ENCODE results near the gene SNRNP70. TPM values are rescaled to one million over a fixed set of nuclear protein-coding genes. Genes with fewer than 3 reads are reported as not detected.

The SNRNP70 gene
- total RNA-seq, 1 donor from 2014 or later: 296 TPM

GRCh38 chr19:49098795-49099194, 13.5 kb downstream of the SNRNP70 start:
- Mint-ChIP-seq H3K36me3 (peaks cover 18% of the 10 kb centered on the region), H3K27ac (no peak overlapping the region), H3K27me3 (no peaks in the 10 kb centered on the region), H3K4me1 (ENCODE audit: unreplicated experiment) (peaks cover 8% of the 10 kb centered on the region), H3K4me3 (no peak overlapping the region), H3K9me3 (no peaks in the 10 kb centered on the region)
- DNase-seq (ENCODE audit: extremely low spot score, unreplicated experiment): no peak
- TF ChIP-seq, protein P1, sequence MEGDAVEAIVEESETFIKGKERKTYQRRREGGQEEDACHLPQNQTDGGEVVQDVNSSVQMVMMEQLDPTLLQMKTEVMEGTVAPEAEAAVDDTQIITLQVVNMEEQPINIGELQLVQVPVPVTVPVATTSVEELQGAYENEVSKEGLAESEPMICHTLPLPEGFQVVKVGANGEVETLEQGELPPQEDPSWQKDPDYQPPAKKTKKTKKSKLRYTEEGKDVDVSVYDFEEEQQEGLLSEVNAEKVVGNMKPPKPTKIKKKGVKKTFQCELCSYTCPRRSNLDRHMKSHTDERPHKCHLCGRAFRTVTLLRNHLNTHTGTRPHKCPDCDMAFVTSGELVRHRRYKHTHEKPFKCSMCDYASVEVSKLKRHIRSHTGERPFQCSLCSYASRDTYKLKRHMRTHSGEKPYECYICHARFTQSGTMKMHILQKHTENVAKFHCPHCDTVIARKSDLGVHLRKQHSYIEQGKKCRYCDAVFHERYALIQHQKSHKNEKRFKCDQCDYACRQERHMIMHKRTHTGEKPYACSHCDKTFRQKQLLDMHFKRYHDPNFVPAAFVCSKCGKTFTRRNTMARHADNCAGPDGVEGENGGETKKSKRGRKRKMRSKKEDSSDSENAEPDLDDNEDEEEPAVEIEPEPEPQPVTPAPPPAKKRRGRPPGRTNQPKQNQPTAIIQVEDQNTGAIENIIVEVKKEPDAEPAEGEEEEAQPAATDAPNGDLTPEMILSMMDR (conservative IDR thresholded peaks at IDR 0.05): no peak

DNA sequence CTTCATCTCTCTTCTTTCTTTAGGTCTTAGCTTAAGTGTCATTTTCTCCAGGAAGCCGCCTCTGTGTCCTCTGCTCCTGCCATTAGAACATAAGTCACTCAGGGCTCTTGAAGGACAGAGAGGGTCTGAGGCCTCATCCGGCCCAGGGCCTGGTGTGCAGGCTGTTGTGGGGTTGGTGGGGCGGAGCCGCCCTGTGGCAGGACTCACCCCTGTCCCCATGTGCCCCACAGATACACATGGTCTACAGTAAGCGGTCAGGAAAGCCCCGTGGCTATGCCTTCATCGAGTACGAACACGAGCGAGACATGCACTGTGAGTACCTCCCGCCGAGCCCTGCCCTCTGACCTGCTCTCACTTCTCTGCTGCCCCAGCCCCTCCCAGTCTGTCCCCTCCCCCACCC, 15.9 kb downstream of the SNRNP70 start:
- no peaks in the 10 kb centered on the region for H3K9me3 Mint-ChIP-seq
- H3K27ac Mint-ChIP-seq: no peak overlapping the region
- DNase-seq (ENCODE audit: extremely low spot score, unreplicated experiment): no peak
- peaks cover 19% of the 10 kb centered on the region for H3K4me1 Mint-ChIP-seq (ENCODE audit: unreplicated experiment)
- H3K27me3 Mint-ChIP-seq: no peaks in the 10 kb centered on the region
- peaks cover 24% of the 10 kb centered on the region for H3K36me3 Mint-ChIP-seq
- TF ChIP-seq, protein P1 (conservative IDR thresholded peaks at IDR 0.05): no peak
- H3K4me3 Mint-ChIP-seq: no peak overlapping the region

DNA sequence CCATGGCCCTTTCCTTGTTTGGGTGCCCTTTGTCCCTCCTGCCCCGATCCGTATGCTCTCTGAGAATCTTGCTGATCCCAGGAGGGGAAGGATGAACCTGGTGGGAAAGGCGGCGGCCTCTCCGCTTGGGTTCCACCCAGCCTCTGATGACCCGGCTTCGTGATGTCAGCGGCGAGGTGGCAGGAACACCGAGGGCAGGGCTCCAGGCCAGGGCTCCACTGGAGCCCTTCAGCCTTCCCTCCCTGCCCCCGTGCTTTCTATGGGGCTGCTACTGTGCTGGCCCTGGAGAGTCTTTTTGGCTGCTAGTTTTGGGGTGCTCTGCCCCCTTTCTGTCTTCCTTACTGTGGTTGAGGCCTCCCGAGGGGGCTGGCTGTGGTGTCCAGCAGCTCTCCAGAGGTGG, 17.1 kb downstream of the SNRNP70 start:
- Mint-ChIP-seq H3K4me1 (ENCODE audit: unreplicated experiment) (peaks cover 24% of the 10 kb centered on the region), H3K36me3 (peaks cover 34% of the 10 kb centered on the region), H3K27ac (no peak overlapping the region), H3K4me3 (no peak overlapping the region), H3K9me3 (no peaks in the 10 kb centered on the region), H3K27me3 (no peaks in the 10 kb centered on the region)
- DNase-seq (ENCODE audit: extremely low spot score, unreplicated experiment): no peak
- TF ChIP-seq, protein P1 (conservative IDR thresholded peaks at IDR 0.05): no peak

DNA sequence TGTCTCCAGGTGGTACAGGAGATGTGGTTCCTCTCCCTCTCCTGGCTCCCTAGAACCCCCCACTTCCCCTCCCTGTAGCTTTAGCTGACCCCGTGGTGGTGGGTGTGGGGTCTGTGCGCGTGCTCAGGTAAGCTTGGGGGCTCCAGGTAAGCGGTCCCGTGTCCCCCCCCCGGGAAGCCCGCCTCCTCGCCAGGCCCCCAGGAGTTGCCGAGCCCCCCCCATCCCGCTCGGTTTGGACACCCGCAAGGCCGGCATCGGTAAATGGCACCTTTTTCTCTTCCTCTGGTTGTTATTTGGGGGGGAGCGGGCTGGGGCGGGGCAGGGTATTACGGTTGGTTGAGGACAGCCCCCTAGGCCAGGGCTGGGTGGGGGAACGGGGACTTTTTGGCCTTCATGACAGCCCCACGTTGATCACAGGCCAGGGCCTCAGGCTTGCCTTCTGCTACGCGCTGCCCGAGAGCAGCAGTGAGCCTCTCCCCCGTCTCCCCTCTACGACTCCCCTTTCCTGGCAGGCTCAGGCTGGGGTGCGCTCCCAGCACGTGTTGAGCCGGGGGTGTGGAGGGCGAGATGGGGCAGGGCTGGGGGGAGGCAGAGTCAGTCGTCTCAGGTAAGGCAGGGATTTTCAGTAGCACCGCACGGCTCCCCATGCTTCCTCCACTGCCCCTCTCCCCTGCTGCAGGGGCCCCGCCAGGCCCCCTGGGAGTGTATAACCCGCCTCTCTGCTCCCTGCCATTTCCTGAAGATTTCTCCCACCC, 18.3 kb downstream of the SNRNP70 start:
- TF ChIP-seq, protein P1 (conservative IDR thresholded peaks at IDR 0.05): no peak
- no peak overlapping the region for H3K27ac Mint-ChIP-seq
- DNase-seq (ENCODE audit: extremely low spot score, unreplicated experiment): no peak
- H3K4me3 Mint-ChIP-seq: no peak overlapping the region
- H3K36me3 Mint-ChIP-seq: peaks cover 33% of the 10 kb centered on the region
- H3K9me3 Mint-ChIP-seq: no peaks in the 10 kb centered on the region
- H3K27me3 Mint-ChIP-seq: no peaks in the 10 kb centered on the region
- H3K4me1 Mint-ChIP-seq (ENCODE audit: unreplicated experiment): peaks cover 19% of the 10 kb centered on the region

DNA sequence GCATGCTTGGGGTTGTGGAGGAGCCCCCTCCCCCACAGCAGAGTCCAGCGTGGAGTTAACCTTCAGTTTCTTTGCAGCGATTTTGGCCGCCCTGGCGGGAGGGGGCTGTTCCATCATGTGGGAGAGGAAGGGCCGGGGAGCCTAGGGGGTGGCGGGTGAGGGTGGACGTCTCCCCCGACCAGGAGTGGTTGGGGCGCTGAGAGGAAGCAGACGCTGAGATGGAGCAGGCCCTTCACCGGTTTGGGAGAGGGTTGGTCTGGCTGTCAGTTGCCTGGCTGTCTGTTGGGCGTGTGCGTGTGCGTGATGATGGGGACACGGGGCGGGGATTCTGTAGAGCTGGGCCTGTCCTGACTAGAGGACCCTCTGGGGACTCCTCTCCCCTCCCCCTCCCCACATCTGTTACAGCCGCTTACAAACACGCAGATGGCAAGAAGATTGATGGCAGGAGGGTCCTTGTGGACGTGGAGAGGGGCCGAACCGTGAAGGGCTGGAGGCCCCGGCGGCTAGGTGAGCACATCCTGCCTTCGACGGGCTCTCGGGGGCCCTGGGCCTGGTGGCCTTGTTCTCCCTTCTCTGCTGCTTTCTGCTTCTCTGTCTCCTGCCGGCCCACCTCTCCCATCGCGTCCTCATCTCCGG, 19.1 kb downstream of the SNRNP70 start:
- Mint-ChIP-seq H3K9me3 (no peaks in the 10 kb centered on the region), H3K36me3 (peaks cover 39% of the 10 kb centered on the region), H3K4me3 (no peak overlapping the region), H3K27ac (peak overlapping the region; percentile 43), H3K27me3 (no peaks in the 10 kb centered on the region), H3K4me1 (ENCODE audit: unreplicated experiment) (peaks cover 27% of the 10 kb centered on the region)
- TF ChIP-seq, protein P1 (conservative IDR thresholded peaks at IDR 0.05): no peak
- no peak for DNase-seq (ENCODE audit: extremely low spot score, unreplicated experiment)
